Stimulated activated CD4-positive, alpha-beta T cell treated with anti-CD3 and anti-CD28 coated beads, Interleukin-2, amount 100 ng/mL, for 48 hours (primary cell): ENCODE results near the gene CPA5.

ENCODE experiments used
- DNase-seq, 2 donors: peaks; one replicate each; pipeline ENCODE4 v3.0.0-alpha.2; 2020

The CPA5 gene

GRCh38 chr7:130332259-130333053 lies 12.2 kb upstream of the CPA5 start:
- no peak for DNase-seq

DNA sequence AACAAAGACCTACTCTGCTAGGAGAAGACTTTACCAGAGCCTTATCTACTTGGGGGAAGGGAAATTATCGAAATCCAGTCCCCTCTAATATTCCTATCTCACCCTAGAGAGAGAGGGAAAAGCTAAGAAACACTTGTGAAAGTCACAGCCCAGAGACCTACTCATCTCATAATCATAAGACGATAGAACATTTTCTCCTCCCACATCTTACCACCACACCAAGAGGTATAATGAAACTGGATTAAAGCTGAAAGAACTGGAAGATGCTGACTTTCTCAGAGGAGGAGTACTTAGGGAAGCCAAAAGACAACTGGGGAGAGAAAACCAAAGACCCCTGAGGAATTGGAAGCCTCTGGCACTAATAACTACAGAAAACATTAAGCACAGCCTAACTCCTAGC lies 10.8 kb upstream of the CPA5 start:
- DNase-seq = no peak

GRCh38 chr7:130334274-130334673 lies 10.3 kb upstream of the CPA5 start:
- DNase-seq = no peak

- no peak for DNase-seq
Observed at GRCh38 chr7:130337410-130337971, 7.1 kb upstream of the CPA5 start.

- DNase-seq = no peak
Observed at GRCh38 chr7:130338233-130338632, 6.4 kb upstream of the CPA5 start.

DNA sequence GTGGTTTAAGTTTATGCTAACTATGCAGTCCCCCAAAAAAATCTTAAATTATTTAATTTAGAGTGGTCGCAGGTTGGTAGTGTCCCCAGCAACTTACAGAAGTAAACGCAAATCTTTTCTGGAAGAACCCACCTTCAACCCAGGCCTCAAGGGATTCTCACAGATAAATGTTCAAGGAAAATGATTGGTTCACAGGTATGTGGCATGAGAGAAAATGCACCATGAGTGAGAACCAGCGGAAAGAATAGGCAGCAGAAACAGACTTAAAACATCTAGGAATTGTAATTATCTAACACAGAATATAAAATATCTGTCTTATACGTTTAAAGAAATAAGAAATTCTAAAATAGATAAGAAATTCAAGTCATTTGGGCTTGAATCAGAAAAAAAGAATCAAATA lies 2.7 kb upstream of the CPA5 start:
- no peak for DNase-seq

DNA sequence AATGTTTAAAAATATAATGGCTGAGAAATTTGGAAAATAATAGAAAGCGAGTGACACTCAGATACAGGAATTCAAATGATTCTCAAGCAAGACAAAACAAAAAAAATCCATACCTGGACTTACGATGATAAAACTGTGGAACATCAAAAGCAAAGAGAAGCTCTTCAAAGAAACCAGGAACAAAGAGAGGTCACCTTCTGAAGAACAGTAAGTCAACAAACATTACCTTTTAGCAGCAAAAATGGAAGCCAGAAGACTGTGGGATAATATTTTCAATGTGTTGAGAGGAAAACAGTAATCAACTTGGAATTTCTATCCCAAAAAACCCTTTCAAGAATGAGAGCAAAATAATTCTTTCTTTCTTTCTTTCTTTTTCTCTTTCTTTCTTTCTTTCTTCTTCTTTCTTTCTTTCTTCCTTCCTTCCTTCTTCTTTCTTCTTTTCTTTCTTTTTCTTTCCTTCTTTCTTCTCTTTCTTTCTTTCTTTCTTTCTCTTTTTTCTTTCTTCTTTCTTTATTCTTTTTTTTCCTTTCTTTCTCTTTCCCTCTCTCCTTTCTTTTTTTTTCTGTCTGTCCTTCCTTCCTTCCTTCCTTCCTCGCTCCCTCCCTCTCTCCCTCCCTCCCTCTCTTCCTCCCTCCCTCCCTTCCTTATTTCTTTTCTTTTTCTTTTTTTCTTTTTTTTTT lies 1.8 kb upstream of the CPA5 start:
- DNase-seq = no peak

DNA sequence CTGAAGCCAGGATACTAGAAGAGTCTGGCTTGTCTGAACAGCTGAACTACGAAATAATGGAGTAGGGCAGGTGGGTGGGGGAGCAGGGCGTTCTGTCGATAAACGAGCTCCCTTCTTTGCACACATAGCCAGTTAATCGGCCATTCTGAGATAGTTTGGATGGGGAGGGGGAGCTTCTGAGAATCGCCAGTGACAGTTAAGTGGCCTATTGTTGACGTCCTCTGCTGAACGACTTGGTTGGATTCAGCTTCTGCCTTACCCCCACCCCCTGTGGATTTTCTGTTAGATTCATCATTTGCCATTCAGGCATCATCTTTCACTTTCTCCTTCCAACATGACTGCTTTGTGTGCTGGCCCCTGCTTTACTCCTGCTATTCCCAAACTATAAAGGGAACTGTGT lies 520 bp downstream of the CPA5 start:
- no peak for DNase-seq

GRCh38 chr7:130345725-130346124 lies 1.1 kb downstream of the CPA5 start:
- no peak for DNase-seq

DNA sequence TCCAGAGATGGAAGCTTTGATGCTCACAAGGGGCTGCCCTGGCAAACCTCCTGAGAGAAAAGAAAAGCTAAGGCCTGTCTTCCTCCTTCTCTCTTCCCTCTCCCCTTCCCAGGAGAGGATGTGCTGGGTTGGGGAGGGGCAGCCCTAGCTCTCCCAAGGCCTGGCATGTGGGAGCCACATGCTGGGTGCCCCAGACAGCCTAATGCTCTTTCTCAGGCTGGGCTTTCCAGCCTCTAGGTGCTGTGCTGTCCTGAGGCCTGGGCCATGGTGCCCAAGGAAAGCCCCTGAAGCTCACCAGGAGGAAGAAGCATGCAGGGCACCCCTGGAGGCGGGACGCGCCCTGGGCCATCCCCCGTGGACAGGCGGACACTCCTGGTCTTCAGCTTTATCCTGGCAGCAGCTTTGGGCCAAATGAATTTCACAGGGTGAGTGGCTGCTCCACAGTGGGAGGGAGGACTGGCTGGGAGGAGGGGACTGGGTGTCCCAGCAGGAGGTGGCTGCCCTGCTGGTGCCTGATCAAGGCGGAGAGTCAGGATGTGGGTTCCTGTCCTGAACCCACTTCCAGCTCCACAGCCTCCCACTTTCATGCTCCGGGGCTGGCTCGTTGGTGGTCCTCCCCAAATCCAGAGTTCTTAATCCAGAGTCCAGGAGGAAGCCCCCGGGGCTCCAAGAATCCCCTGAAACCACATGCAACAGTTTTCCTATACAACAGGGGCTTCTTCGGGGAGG lies 1.7 kb downstream of the CPA5 start:
- DNase-seq = no peak

DNA sequence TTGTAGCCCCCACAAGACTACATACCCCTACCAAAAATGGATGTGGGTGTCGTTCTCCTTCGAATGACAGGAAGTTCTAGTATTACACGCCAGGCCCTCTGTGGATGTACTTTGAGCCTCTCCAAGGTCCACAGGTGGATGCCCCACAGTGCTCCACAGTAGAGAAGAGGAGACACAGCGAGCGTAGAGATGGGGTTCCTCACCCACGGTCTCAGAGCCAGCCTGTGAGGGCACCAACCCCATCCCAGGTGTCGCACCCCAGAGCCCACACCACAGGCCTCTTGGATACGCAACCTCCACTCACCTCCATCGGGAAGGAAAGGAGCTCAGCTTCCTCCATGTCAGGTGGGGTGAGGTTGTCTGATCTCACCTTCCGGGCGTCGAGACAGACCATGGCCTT lies 2.3 kb downstream of the CPA5 start:
- DNase-seq = no peak

GRCh38 chr7:130349911-130350782 lies 5.5 kb downstream of the CPA5 start:
- DNase-seq = no peak

- no peak for DNase-seq
Observed at GRCh38 chr7:130350945-130351790, 6.6 kb downstream of the CPA5 start.

- DNase-seq = no peak
Observed at GRCh38 chr7:130351791-130352090, 7.1 kb downstream of the CPA5 start.

DNA sequence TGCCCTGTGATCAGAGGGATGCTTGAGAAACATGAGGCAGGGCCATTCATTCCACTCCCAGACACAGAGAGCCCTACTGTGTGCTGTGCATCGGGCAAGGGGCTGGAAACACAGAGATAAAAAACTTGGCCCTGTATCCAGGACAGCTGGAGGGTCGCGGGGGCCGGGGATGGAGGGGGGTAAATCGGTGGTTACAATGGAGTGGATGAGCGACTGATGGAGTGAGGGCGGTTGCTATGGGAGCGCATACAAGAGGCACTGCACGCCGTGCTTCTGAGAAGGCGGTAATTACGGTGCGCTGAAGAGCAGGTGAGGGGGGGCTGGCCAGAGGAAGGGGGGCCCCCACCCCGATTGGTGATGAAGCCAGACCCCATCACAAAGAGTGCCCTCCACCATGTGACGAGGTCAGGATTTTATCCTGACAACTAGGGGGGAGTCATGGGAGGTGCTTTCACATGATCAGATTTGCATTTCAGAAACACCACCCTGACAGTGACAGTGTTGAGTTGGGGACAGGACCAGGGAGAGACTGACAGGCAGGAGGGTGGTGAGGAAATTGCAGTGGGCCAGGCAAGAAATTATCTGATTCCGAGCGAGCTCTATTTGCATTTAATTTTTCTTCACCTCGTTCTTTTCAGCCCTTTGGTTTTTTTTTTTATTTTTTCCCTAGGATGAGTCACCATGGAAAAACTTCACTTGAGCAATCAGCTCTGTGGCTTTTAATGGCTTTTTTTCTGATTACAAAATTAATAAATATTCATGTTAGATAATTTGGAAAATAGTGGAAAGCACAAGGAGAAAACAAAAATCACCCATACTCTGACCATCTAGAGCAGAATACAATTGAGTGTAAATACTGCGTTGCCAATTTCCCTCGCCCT lies 7.8 kb downstream of the CPA5 start:
- no peak for DNase-seq

DNA sequence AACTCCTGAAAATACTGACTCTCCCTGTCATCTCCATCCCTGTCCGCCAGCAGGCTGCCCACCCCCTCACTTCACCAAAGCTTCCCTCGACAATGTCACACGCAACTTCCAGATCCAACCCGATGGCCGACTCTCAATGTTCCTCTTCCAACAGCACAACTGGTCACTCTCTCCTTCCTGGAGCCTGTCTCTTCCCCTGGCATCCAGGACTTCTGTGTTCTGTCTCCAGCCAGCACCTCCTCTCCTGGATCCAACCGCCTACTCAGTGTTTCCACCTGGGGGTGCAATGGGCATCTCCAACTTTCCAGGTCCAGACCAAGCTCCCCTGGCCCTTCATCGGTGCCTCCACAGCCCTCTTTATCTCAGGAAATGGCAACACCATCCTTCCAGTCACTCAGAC lies 8.6 kb downstream of the CPA5 start:
- DNase-seq = no peak

- DNase-seq = no peak
Observed at GRCh38 chr7:130356121-130356875, 11.7 kb downstream of the CPA5 start.

DNA sequence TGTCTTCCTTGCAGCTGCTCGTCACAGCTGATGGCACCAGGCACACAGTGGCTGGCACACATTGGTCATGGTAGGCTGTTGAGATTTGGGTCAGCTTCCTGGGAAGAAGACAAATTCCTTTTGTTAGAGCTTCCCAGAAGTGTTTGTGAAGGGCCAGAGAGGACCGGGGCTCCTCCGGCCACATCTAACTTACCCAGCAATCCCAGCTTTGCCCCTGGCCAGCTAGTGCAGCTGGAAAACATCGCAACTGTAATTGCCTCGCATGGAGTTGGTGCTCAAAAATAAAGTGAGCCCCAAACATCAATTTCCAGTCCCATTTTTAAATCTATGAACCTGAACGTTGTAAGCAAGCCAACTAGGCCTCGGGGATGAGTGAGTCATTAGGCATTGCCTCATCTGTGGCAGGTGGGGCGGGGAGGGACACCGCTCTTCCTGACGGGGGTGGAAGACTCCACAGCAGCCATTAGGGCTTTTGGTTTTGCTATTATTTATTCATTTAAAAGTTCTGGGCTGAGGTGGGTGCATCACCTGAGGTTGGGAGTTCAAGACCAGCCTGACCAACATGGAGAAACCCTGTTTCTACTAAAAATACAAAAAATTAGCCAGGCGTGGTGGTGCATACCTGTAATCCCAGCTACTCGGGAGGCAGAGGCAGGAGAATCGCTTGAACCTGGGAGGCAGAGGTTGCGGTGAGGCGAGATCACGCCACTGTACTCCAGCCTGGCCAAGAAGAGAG lies 12.4 kb downstream of the CPA5 start:
- no peak for DNase-seq

DNA sequence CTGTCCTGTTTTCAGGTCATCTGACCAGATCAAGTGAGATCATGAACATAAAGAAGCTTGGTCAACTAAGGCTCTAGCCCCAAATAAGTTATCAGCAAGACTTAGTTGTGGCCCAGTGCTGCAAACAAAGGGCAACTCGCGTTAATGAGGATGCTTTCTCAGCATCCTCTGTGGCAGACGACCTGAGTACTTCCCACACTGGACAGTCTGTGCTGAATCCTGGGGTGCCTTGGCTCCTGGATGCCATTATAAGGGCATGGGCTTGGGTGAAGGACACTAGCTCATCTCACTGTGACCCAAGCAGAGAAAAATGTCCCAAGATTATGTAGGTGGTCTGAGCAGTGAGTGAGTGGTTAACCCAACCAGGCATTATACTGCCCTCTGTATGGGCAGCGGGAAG lies 13.9 kb downstream of the CPA5 start:
- no peak for DNase-seq
